NCI-H526 treated with DMSO at 0.1 percent for 48 hours (cell line): ENCODE results near the gene RYR3.
"Not testable (repeated sequence)": the region's sequence is repeated elsewhere in the genome, so short reads cannot be mapped to it uniquely, and the experiment has no call there.

Experiments used
- DNase-seq: peaks from one replicate; lab custom pipeline; 2025; lab: John Stamatoyannopoulos, UW

RYR3 gene

GRCh38 chr15:33577911-33578310 is 267.1 kb downstream of the RYR3 start:
- not testable (repeated sequence) for DNase-seq

DNA sequence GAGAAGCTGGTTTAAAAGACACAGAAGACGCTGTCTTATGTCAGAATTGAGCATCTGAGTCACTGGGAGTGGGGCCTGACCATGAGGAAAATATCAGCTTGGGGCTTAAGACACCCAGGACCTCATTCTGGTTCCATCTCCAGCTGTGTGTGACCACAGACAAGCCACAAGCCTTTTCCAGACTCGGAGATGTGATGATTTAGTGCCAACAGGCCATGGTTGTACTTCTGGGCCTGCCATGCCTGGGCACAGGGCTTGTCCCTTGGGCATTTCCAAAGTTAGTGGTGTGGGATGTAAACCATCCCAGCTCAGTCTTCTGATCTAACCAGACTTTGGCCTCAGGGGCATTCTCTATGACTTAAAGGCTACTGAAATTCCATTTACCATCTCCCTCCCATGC is 269.8 kb downstream of the RYR3 start:
- no peak for DNase-seq

- DNase-seq = no peak
These were observed 270.3 kb downstream of the RYR3 start for GRCh38 chr15:33581032-33581431.

GRCh38 chr15:33584797-33585196 is 274.0 kb downstream of the RYR3 start:
- no peak for DNase-seq

GRCh38 chr15:33586786-33587697 is 276.3 kb downstream of the RYR3 start:
- no peak for DNase-seq

- no peak for DNase-seq
These were observed 277.0 kb downstream of the RYR3 start for GRCh38 chr15:33587773-33588172.

DNA sequence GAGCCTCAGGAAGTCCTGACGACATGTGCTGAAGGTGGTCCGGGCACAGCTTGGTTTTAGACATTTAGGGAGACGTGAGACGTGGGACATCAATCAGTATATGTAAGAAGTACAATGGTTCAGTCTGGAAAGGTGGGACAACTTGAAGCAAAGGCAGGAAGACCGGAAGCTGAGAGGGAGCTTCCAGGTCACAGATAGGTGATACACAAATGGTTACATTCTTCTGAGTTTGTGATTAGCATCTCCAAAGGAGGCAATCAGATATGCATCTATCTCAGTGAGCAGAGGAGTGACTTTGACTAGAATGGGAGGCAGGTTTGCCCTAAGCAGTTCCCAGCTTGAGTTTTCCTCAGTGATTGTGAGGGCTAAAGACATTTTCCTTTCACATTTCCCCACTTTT is 282.1 kb downstream of the RYR3 start:
- no peak for DNase-seq

DNA sequence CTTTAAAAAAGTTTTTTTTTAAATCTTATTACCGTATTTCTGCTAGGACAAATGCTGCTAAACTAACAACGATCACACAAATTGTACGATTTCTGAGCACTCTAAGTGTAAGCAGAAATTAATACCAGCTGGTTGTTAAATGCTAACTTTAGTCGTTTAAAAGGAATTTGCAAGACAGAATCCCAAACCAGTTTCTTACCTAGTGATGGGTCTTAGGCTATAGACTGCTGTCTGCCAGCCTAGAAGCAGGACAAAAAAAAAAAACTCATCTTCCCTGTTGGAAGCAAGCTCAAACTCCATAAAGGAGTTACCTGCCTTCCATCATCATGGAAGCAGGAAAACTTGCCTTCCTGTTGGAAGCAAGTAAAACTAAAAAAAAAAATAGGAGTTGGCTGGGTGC is 287.6 kb downstream of the RYR3 start:
- not testable (repeated sequence) for DNase-seq

GRCh38 chr15:33600212-33600611 is 289.4 kb downstream of the RYR3 start:
- DNase-seq = no peak

DNA sequence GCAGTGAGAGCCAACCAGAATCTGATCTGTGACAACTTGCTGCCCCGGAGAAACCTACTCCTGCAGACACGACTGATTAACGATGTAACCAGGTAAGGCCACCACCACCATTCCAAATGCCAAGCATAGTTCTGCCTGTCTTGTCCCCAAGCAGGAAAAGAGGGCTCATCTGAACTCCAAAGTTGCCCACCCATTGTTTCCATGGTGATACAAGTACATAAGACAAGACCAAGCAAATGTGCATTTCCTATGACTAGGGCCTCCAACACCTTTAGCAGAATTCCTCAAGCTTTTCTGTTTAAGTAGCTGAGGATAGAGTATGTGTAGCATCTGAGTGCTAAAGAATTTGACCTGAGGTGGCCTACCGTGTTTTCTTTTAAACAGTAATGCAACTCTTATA is 290.7 kb downstream of the RYR3 start:
- DNase-seq = no peak

DNA sequence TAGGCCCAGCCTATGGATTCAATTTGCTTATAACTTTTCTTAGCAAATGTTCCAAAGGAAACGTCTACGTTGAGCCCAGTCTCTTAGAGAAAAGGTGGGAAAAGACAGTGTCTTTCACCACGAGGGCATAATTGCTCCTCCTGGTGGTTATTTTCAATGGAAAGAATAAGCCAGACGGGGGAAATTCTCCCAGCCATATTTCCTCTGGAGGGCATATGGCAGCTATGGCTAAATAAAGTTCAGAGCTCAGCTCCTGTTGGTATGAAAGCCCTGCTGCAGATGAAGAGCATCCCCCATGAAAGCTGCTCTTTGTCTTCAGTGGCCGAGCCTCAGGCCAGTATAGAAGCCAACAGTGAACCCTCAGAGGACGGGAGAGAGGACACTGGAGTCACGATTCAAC is 297.9 kb downstream of the RYR3 start:
- DNase-seq = no peak

GRCh38 chr15:33612721-33613304 is 302.0 kb downstream of the RYR3 start:
- no peak for DNase-seq

GRCh38 chr15:33616475-33616874 is 305.7 kb downstream of the RYR3 start:
- no peak for DNase-seq

DNA sequence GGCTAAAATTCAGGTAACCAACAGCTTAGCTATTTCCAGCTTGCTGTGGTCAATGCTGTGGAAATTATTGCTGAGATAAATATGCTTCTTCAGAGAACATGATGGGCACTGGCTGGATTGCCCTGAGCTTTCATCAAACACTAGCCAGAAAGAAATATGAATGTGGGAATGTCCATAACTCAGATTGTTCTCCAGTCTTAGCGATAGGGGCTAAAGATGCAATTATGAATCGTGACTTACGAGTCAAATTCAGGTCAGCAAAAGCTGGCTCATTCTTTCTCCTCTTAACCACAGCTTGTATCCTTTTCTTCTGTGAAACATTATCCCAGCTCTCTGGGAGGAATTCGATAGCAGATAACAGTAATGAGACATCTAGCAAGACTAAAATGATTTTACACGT is 307.6 kb downstream of the RYR3 start:
- no peak for DNase-seq

DNA sequence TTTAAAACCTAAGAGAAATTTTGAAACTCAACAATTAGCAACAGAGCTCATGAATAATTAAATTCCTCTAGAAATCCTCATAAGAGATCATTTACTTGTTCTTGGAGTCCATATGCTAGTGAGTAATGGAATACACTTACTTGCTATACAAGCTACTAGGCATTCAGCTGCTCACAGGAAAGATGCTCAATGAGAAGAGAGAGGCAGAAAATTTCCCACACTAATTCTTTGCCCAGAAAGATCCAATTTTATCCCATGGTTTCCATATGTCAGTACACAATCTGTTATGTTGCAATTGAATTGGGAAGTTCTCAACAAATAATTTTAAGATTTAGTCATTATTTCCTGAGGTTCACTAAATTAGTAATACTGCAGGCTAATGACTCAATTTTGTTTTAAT is 310.4 kb downstream of the RYR3 start:
- DNase-seq = no peak

DNA sequence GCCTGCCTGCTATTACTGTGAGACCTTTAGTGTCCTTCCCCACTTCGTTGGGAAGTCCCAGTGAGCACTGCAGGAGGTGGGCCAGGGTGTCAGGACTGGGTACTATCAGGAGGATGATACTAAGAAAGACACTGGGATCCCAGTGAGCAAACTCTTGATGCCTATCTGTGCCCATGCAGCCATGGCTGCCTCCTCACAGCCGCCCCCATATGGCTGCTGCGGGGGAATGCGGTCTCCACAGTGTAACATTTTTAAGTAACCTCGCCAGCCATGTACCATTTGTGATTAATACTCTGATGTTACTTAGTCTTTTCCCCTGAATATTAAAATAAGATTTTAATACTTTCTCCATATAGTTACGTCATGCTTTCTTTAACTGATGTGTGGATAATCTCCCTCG is 312.2 kb downstream of the RYR3 start:
- DNase-seq = no peak

DNA sequence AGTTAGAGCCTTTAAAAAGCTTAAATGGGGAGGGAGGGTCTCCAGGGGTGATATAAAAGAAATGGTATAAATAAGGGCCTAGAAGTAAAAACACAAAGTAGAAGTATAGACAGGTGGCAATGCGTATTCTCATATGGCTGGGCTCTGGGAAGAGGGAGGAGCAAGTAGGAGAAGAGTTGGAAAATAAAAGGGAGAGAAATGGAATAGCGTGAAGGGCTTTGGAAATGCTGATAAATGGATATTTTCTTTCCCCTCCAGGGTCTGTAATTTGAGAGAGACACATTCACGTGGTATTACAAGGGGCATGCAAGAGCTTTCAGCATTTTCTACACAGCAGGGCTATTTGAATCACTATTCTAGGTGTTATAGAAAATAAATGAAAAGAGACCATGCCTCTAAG is 313.7 kb downstream of the RYR3 start:
- DNase-seq = no peak

- no peak for DNase-seq
These were observed 318.9 kb downstream of the RYR3 start for GRCh38 chr15:33629647-33630046.

DNA sequence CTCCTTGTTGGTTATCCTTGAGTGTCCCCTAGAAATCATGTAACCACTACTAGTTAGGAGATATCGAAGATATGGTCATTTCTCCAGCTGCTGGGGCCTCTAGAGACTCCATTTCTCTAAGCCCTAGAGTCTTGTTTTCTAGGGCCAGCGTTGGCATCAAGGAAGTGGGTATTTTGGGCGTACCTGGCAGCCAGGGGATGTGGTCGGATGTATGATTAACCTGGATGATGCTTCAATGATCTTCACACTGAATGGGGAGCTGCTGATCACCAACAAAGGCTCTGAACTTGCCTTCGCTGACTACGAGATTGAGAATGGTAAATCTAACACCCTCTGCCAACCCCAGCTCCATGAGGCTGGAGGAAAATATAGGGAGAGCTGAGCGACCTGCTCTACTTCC is 325.5 kb downstream of the RYR3 start:
- DNase-seq = no peak

GRCh38 chr15:33636958-33637357 is 326.2 kb downstream of the RYR3 start:
- DNase-seq = no peak

GRCh38 chr15:33638453-33638852 is 327.7 kb downstream of the RYR3 start:
- peak; percentile 3 for DNase-seq

- no peak for DNase-seq
These were observed 328.3 kb downstream of the RYR3 start for GRCh38 chr15:33639051-33639450.

DNA sequence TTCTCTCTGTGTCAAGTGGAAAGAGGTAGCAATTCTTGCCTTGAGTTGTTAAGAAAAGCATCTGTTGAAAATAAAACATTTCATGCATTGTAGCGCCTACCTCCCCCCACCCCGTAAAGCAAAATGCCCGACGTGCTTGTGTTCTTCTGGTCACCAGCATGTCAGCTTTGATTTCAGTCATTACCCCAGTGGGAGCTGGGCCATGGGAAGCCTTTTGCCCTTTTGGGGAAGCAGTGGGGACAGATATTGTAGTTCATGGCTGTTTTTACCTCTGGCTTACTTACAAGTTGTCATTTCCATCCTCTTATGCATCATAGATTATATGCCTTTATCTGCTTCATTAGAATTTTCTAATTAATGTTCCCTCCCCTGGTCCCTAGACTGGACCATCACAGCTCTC is 328.7 kb downstream of the RYR3 start:
- no peak for DNase-seq

- no peak for DNase-seq
These were observed 329.2 kb downstream of the RYR3 start for GRCh38 chr15:33639978-33640377.
